DLD1 (cell line): ENCODE measurements around the gene FIBCD1.

Experiments
- in situ Hi-C: cut with HindIII; loops from 2 replicates; pipeline ENCODE4 v1.10.0; 2017; ENCODE audit warnings: low sequenced_read_pairs

Gene FIBCD1

DNA sequence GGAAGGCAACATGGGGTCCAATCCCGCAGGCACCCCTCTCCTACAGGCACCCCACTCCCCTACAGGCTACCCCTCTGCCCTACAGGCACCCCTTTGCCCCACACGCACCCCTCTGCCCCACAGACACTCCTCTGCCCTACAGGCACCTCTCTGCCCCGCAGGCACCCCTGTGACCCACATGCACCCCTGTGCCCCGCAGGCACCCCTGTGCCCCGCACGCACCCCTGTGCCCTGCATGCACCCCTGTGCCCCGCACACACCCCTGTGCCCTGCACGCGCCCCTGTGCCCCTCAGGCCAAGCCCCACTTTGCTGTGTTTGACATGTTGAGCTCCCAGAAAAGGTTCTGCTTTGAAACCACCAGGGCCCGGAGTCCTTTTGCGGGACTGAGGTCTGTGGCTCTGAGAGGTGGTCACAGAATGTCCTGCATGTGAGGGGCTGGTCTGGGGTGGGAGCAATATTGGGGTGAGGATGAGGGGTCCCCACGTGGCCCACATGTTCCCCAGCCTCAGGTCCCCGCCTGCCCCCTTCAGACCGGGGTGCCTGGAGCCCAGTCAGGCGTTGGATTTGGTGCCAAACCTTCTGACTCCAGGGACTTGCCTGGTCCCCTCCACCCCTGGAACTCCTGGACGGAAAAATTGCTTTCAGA is 41.8 kb downstream of the FIBCD1 start:
- in situ Hi-C loops: no loop called here

DNA sequence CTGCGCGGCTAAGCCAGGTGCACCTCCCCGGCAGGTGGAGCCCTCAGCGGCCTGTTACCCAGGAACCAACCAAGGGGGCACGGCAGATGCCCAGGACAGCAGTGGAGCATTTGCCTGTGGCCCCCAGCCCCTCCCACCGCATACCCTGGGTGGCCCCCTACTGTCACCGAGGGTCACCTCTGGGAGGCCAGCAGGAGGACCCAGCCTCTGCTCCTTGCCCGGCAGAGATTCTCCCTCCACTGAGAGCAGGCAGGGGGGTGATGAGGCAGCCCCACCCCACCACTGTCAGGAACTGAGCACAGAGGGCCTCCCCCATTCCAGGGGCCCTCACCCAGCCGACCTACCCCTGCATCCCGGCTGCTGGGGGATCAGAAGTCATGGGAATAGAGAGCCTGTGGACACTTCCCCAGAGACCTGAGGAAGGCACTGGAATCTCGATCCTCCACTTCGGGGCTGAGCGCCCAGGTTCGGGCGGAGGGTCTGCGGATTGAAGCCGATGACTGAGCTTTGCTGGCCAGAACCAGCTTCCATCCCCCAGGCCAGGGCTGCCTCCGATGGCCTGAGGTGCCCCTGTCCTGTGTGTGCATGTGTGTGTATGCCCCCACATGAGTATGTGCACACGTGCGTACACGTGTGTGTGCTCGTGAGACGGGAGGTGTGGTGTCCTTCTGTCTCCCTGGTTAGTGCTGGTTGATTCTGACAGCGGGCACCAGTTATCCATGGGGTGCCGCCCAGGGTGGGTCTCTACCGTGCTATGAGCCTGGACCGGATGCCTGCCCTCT is 42.6 kb downstream of the FIBCD1 start, which contains the start of gene QRFP:
QRFP (minus strand) TSS at position 580 of the 782 bp plus-strand sequence. CDS start 2,974 bp downstream, outside the sequence.
- in situ Hi-C loops: no loop called here

DNA sequence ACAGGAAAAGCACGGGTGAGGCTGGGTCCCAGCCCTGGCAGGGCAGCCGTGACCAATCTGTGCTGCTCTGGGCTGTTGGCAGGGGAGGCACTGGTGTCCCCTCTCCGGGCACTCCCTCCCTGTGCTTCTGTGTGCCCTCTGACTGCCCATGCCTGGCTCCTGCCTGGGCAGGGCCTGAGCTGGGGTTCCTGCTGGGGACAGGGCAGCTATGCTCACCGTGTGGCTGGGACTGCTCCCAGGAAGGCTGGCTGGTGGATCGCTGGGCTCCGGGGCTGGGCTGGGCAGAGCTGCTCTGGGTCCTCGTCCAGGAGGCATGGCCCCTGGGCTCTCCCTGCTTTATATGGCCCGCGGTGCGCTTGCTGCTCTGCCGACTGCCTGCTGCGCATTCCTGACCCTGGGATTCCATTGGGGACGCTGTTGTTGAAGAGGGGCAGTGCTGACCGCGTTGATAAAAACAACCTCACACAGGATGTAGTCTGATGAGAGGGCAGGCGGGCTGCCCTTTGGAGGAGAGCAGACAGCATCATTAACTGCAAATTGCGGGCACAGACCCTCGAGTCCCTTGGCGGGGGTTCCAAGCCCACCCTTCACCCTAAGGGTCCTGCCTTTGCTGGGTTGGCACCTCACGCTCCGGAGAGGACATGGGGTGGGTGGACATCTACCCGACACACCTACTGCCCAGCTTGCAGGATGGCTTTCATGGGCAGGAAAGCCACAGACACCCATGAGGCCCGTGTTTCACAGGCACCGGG is 43.4 kb downstream of the FIBCD1 start:
- in situ Hi-C loops: no loop called here

DNA sequence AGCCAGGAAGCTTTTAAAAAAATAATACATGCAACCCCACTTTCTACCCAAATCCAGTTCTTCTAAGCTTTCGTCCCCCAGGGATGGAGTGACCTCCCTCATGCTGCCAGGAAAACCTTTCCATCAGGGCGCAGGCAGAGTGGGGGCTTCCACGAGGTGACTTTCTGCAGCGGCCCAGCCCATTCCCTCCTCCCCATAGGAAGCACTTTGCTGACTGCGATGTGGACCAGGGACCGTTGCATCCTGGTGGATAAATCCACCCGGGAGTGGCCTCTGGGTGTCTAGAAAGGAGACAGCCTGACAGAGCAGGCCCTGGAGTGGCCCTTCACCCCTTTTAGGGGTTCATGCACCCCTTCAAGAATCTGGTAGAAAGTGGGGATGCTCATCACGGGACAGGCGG is 44.0 kb downstream of the FIBCD1 start:
- in situ Hi-C loops: no loop called here

DNA sequence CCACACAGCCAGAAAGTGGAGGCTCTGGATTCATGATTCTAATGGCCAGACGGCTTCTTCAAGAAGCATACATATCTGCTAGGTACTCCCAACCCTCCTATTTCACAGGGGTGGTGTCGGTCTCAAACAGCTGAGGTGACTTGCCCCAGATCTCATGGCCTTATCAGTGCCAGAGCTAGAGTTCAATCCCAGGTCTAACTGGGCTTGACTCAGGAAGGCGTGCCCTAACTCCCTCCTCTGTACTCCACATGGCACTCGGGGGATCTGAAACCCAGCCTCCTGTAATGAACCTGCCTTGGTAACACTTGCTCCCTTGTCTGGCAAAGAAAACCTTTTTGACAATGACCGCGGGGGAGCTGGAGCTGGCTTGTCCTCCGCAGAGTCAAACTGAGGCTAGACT is 44.5 kb downstream of the FIBCD1 start:
- in situ Hi-C loops: no loop called here

DNA sequence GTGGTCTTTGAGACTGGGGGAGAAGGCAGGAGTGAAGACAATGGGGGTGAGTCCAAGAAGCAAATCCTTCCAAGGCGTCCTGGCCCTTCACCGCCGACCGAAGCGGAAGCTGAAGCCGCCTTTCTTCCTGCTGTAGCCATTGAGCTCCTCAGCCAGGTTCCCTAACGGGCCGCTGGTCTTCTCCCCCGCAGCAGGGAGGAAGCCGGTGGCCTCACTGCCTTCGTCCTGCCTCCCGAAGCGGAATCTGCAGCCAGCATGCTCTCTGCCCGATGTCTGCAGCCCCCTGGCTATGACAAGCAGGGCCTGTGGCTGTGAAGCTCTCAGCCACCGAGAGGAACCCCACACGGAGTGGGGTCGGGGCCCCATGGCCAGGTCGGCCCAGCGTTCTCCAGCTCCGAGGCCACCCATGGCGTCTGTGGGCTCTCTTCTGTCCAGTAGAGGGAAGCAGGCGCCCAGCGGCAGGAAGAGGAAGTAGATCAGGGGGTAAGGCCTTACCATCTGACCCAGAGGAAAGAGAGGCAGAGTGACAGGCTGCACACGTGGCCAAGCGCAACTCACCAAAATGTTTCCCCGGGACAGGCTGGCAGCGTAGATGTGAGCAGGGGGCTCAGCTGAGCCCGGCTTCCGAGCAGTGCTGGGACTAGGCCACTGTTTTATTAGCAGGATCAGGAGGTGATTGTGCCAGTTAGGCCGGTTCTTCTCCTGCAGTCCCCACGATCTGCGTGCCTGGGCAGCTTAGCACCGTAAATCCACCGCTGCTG is 45.5 kb downstream of the FIBCD1 start:
- in situ Hi-C loops: no loop called here

DNA sequence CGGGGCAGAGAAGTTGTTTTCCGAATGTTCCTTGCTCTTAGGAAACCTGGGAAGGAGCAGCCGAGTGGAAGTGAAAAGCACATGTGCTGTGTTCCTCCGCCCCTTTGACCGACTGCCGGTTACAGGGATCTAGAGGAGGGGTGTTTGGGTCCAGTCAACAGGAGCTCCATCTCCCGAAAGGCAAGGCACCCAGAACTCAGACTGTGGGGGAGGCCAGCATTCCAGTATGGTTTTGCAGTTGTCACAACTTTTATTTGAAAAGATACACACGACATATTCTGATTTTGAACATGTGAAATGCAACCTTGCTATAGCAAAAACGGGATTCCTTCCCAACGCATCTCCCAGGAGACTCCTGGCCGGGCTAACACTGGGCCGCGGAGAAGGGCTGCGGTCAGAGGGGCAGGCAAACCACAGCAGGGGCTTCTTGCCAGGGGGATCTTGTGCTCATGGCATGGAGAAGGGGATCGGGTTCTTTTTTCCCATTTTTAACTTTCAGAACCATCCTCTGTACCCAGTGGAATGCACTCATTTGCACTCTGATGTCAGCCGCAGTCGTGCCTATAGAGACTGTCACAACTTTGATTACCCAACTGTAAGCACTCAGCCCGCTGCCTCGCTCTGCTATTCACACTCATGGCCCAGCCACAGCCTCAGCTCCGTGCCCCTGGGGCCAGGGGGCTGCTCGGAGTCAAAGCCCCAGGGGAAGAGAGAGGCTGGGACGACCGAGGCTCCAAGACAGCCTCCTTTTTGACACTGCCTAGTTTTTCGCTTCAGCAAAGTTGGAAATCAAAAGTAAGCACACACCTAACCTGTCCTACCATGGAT is 46.4 kb downstream of the FIBCD1 start:
- in situ Hi-C loops: no loop called here

DNA sequence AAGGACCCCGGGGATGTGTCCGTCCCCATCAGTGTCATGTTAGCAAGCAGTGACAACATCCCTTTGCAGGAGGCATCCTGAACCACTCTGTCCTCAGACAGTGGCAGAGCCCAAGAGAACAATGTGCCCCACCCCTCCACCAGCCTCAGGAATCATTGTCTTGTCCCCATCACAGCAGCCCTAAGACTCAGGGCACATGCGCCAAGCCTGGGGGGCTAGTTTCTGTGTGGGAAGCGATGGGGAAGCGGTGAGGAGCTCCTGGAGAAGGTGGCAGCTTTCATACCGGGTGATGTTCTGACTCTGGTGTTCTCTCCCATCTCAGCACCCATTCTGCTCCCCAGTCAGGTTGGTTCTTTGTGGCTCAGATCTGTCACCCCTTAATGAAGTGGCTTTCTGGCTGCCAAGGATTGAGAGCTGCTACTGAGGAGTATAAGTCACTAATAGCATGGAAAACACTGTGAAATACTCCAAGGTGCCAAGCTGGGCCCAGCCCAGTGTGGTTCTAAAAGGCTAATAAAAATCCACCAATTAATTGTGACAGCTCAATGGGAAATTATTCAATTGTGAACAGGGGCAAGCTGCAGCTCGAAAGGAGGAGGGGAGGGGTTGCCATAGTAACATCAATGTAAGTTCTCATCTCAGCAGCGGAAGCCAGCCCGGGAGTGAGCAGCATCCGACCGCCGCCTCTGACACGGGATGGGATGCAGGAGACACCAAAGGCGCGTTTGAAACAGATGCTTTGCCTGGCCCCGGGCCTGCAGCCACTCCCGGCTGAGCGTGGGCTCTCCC is 47.2 kb downstream of the FIBCD1 start:
- in situ Hi-C loops: no loop called here

DNA sequence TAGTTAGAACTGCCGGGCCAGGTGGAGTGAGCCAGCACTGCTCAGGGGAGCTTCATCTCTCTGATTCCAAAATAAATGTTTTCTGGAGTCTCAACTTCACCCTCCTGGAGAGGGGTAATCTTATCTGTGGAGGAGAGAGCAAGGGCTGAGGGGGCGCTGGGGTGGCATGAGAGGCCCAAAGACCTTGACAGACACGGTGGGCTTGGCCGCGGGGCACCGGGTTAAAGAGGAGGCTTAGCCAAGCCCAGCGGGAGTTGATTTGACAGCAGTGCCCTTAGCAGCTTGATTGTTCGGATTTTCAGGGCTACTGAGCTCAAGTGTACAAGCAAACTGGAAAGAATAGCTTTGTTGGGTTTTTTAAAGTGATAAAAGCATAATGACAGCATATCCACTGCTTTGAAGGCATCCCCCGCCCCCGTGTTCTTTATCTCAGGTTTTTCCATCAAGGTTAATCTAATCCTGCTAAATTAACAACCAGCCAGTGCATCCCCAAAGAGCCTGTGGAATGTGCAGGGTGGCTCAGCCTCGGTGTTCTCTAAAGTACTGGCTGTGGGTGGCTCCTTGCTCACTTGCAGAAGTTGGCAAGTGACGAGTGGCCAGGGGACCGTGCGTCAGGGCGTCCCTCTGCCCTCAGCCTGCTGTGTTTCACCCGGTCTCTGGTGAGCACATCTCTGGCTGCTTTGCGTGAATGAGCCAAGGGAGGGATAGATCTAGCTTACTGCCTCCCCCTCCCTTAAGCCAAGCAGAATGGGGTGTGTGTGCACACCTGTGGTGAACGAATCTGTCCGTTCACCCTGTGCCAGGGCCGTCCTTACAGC is 48.0 kb downstream of the FIBCD1 start:
- in situ Hi-C loops: no loop called here

DNA sequence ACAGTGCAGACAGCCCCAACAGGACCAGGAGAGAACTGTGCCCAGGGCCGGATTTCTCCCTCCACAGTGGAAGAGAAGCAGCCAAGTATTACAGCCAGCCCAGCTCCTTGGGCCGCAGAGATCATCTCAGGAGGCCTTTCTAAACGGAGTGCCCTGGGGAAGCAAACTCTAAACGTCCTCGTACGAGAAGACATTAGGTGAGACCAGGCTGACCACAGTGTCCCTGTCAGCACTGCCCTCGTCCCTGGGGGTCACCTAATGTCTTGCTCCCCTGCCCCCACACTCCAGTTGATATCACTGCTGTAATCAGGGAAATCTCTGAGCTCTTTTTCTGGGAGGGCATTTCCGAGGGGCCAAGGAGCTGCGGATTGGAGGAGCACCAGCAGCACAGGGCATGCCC is 48.9 kb downstream of the FIBCD1 start:
- in situ Hi-C loops: no loop called here

DNA sequence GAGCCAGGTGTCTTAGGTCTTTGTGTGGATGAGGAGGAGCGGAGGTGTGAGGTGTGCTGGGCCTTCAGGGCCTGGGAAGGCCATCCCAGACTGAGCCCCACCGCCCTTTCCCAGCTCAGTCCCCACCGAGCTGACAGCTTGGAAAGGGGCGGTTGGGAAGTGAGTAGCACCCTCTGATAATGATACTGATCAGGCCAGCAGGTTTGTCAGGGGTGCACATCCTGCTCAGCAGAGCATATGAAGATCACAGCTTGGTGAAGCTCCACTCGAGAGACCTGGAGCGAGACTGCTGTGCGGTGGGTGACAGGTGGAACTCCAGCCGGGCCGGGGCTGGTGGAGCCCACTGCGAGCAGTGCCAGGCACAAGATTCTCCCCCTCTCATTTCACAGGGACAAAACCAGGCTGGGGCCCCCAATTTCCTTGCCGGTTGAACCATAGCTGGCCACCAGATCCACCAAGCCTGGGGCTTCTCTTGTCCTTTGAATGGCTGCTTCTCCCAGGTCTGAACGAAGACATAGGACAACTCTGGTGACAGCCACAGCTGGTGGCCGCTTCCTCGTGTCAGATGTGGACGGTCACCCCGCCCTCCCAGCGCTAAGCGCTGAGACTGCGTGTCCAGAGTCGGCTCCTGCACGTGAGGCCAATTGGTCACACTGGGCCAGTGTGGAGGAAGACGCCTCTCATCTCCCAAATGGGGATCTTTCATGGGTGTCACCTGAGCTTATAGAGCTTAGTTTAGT is 50.7 kb downstream of the FIBCD1 start:
- in situ Hi-C loops: no loop called here

DNA sequence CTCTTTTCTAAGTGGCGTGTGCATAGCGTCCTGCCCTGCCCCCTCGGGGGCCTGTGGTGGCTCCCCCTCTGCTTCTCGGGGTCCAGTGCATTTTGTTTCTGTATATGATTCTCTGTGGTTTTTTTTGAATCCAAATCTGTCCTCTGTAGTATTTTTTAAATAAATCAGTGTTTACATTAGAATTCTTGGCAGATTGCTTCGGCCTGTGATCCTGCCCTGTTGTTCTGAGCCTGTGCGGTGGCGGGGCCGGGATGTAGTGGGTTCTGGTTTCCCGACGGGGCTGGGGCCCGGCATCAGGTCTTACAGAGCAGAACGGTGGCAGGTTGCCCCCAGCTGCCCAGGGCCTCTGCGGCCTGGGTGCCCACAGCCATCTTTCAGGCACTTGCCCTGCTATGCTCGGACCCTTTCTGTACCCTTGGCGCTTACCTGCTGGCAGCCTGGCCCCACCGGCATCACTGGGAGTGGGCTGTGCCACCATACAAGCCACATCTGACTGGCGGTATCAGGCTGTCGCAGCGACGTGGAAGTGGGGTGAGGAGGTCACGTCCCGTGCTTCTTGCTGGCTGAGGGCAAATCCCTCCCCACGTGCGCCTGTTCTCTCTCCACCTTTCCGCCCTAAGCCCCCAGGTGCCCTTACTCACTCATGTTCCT is 51.4 kb downstream of the FIBCD1 start:
- in situ Hi-C loops: no loop called here

DNA sequence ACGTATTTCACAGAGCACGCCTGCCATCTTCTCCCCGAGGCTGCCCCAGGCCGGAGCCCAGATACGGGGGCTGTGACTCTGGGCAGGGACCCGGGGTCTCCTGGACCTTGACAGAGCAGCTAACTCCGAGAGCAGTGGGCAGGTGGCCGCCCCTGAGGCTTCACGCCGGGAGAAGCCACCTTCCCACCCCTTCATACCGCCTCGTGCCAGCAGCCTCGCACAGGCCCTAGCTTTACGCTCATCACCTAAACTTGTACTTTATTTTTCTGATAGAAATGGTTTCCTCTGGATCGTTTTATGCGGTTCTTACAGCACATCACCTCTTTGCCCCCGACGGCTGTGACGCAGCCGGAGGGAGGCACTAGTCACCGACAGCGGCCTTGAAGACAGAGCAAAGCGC is 52.1 kb downstream of the FIBCD1 start:
- in situ Hi-C loops: no loop called here

DNA sequence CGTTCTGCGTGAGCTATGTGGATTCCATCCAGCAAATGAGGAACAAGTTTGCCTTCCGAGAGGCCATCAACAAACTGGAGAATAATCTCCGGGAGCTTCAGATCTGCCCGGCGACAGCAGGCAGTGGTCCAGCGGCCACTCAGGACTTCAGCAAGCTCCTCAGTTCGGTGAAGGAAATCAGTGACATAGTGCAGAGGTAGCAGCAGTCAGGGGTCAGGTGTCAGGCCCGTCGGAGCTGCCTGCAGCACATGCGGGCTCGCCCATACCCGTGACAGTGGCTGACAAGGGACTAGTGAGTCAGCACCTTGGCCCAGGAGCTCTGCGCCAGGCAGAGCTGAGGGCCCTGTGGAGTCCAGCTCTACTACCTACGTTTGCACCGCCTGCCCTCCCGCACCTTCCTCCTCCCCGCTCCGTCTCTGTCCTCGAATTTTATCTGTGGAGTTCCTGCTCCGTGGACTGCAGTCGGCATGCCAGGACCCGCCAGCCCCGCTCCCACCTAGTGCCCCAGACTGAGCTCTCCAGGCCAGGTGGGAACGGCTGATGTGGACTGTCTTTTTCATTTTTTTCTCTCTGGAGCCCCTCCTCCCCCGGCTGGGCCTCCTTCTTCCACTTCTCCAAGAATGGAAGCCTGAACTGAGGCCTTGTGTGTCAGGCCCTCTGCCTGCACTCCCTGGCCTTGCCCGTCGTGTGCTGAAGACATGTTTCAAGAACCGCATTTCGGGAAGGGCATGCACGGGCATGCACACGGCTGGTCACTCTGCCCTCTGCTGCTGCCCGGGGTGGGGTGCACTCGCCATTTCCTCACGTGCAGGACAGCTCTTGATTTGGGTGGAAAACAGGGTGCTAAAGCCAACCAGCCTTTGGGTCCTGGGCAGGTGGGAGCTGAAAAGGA is 53.3 kb downstream of the FIBCD1 start:
- in situ Hi-C loops: no loop called here

DNA sequence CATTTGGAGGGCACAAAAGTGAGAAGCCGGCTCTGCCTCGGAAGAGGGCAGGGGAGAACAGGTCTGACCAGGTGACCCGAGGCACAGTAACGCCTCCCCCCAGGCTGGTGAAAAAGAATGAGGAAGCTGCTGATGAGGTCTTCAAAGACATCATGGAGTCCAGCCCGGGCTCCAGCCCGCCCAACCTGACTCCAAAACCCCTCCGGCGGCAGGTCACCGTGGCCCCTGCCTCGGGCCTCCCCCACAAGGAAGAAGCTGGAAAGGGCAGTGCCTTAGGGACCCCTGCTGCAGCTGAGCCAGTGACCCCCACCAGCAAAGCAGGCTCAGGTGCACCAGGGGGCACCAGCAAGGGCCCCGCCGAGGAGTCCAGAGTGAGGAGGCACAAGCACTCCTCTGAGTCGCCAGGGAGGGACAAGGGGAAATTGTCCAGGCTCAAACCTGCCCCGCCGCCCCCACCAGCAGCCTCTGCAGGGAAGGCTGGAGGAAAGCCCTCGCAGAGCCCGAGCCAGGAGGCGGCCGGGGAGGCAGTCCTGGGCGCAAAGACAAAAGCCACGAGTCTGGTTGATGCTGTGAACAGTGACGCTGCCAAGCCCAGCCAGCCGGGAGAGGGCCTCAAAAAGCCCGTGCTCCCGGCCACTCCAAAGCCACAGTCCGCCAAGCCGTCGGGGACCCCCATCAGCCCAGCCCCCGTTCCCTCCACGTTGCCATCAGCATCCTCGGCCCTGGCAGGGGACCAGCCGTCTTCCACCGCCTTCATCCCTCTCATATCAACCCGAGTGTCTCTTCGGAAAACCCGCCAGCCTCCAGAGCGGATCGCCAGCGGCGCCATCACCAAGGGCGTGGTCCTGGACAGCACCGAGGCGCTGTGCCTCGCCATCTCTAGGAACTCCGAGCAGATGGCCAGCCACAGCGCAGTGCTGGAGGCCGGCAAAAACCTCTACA is 54.2 kb downstream of the FIBCD1 start:
- in situ Hi-C loops: no loop called here
